AG09319 (cell line): ENCODE data around the gene HSF4.

Source experiments
- DNase-seq: peaks from one replicate; pipeline ENCODE4 v3.0.0-alpha.2; 2010; ENCODE audit warnings: low read depth; ENCODE audit errors: extremely low read depth
- TF ChIP-seq, protein P1 (sequence below): IDR thresholded peaks from 2 replicates; pipeline ENCODE4 v1.5.1; 2011; ENCODE audit warnings: low read depth, mild to moderate bottlenecking, inconsistent platforms, low read length, moderate library complexity

HSF4 gene

DNA sequence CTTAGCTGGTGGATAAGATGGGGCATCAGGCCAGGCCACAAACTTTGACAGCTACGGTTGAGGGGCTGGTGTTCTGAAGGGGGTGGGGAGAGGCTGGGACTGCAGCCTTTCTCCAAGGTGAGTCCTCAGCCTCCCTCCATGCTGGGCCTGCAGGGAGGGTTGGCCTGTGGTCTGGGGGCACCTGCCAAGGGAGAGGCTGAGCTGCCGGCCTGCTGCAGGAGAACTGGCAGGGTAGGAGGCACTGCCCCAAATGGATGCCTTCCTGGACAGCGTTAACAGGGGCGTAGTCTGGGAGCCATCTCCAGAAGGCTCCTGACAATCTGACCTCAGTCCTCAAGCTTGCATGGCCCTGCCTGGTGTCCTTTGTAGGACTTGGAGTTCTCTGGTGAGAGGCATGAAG, 39.5 kb downstream of the HSF4 start:
- TF ChIP-seq, protein P1, sequence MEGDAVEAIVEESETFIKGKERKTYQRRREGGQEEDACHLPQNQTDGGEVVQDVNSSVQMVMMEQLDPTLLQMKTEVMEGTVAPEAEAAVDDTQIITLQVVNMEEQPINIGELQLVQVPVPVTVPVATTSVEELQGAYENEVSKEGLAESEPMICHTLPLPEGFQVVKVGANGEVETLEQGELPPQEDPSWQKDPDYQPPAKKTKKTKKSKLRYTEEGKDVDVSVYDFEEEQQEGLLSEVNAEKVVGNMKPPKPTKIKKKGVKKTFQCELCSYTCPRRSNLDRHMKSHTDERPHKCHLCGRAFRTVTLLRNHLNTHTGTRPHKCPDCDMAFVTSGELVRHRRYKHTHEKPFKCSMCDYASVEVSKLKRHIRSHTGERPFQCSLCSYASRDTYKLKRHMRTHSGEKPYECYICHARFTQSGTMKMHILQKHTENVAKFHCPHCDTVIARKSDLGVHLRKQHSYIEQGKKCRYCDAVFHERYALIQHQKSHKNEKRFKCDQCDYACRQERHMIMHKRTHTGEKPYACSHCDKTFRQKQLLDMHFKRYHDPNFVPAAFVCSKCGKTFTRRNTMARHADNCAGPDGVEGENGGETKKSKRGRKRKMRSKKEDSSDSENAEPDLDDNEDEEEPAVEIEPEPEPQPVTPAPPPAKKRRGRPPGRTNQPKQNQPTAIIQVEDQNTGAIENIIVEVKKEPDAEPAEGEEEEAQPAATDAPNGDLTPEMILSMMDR: no peak
- no peak for DNase-seq

DNA sequence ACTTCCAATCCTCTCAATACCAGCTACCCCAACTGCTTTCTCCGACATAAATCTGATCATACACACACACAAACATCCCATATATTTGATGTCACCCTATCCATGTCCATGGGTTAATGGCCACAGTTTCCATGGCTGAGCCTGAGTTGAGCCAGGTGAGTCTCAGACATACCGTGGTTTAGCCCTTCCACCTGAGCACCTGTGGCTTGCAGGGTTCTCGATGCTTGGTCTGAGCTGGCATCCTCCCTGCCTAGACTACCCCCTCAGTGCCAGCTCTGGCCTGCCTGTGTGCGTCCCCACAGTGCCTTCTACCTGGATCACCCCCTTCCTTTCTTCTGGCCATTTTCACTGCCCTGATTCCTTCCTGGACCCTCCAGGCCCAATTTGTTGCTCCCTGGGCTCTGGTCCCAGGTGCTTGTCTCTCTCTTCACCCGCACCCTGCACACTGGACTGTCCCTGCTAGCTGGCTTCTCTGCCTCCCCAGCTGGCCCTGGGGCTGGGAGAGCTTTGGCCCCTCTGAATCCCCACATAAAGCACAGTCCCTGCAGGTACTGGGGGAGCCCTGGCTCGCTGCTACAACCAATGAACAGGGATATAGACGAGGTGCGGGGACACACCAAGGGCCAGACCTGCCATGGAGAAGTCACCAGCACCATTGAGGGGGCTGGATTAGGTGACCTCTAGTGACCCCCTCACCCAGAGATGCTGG, 41.7 kb downstream of the HSF4 start:
- DNase-seq: no peak
- TF ChIP-seq, protein P1: no peak

DNA sequence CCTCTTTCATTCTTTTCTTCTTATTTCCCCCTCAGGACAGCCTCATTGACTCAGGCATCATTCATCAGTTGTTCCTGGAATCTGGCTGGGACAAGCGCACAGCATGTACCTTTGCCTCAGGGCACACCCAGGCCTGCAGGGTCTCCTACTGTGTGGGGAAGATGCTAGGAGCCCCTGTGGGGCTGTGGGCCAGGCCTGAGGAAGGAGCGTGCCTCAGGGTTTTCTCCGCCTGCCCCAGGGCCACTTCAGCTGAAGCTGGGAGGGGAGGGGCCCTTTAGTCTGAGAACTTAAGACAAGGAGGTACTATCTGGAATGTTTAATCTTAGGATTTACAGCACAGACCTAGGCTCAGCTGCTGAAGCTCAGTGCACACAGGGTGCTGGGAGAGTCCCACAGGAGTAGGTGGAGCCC, 42.3 kb downstream of the HSF4 start:
- TF ChIP-seq, protein P1: no peak
- DNase-seq: no peak

DNA sequence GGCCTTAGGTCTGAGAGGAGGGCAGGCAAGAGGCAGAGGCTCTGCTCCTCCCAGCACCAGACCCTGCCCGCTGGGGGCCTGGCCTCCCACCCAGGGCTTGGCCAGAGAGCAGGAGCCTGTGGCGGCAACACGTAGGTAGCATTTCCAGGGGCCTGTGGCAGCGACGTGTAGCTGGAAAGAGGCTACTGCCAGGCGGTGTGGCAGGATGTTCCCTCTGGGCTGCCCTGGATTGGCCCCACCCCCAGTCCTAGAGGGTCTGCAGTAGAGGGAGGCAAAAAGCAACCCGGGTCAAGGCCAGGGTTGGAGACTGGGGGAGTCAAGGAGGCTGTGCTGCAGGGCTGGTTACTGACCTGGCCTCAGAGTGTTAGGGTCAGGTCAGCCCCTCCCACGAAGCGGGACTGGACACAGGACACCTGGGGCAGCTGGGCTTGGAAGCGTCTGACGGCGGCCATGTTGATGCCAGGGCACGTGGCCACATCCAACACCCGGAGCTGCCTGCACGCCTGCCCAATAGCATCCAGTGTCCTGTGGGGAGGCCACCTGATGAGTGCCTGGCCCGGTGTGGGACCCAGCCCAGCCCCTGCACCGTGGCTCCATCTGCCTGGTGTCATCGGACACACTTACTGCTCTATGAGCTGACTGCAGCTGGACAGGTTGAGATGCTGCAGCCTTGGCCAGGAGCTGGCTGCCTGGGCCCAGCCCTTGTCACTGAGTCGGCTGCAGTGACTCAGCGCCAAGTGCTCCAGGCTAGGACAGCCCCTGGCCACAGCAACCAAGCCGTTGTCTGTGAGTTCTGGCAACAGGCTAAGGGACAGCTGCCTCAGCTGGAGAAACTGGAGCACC, 42.9 kb downstream of the HSF4 start:
- TF ChIP-seq, protein P1: no peak
- no peak for DNase-seq

DNA sequence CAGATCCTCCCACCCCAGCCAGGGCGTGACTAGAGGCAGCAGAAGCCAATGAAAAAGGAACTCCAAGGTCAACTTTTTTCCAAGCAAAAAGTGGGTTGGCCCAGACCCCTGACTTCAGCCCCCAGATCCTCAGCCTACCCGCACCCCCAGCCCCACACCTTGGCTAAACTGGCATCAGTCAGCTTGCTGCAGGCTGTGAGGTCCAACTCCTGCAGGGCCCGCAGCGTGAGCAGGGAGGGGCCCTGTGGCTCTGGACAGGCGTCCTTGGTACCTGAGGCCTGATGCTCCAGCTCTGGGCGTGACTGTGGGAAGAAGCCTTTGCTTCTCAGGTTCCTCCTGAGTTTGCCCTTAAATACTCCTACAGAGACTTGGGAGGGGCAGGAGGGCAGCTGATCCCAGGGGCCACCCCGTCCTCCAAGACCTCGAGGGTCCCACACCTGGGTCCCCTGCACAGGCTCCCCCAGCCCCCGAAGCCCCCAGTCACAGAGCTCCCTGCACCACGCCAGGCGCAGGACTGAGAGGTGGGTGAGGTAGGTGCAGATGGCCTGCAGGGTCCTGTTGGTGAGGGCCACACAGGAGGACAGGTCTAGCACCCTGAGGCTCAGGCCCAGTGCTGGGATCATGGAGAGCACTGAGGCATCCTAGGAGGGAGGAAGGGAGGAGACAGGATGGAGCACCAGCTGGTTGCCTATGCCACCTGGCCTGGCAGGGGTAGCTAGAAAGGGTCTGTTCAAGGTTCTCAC, 43.8 kb downstream of the HSF4 start:
- TF ChIP-seq, protein P1: no peak
- no peak for DNase-seq

DNA sequence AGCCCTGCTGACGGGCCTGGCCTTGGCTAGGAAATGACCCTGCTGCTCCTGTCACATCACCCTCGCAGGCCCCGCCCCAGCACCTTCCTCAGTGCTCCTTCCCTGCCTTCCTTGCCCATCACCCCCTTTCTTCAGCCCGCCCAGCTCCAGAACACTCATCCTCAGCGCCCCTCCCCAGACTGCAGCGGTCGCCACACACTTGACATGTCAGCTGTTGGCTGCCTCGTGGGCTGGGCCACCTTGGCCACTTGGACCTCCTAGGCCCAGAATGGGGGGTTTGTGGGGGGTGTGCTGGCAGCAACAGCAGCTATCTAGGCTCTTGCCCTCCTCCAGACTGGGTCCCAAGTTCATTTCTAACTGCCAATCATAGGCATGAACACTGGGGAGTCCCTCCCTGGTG, 45.0 kb downstream of the HSF4 start:
- TF ChIP-seq, protein P1: no peak
- DNase-seq: no peak
